BJ (cell line): ENCODE measurements around the gene KRT33B. TPM values are rescaled to one million over a fixed set of nuclear protein-coding genes. Genes with fewer than 3 reads are reported as not detected.

ENCODE experiments used
- CTCF ChIA-PET: fragments of 350-600 bp; formaldehyde crosslinking; extraction: SDS; loops from one replicate; lab custom pipeline; 2021; ENCODE audit warnings: antibody characterized with exemption, inconsistent platforms; lab: Yijun Ruan, JAX
- POLR2A ChIA-PET: fragments of 300-600 bp; sonication (Branson Sonifier 250); formaldehyde crosslinking; extraction: SDS; loops from one replicate; lab custom pipeline; 2021; ENCODE audit warnings: antibody characterized with exemption; lab: Charles Lee
- DNase-seq: peaks from one replicate; pipeline ENCODE4 v3.0.0-alpha.2; 2011; ENCODE audit warnings: low read depth
- H3K27me3 ChIP-seq: 2 replicates; pipeline ENCODE4 v1.6.0; 2011; ENCODE audit warnings: low read length; ENCODE audit not compliant: control insufficient read depth, insufficient read depth
- H3K36me3 ChIP-seq: 2 replicates; pipeline ENCODE4 v1.5.1; 2011; ENCODE audit warnings: low read length; ENCODE audit not compliant: control insufficient read depth, insufficient read depth
- H3K4me3 ChIP-seq: 2 replicates; pipeline ENCODE4 v1.5.1; 2011; ENCODE audit warnings: low read depth, mild to moderate bottlenecking, control low read depth, low read length
- CTCF ChIP-seq: IDR thresholded peaks from 2 replicates; pipeline ENCODE4 v1.5.1; 2011; ENCODE audit warnings: low read depth, mild to moderate bottlenecking, control low read depth, inconsistent platforms, low read length, moderate library complexity; ENCODE audit not compliant: insufficient read depth
- polyA plus RNA-seq: library from polyadenylated mRNA; depleted of rRNA; stranded (reverse); fragments of >200 nt; gene quantifications from 2 replicates; pipeline ENCODE4 v1.2.3, GENCODE V29; 2011

KRT33B gene
- polyA plus RNA-seq, 1 experiment: 1.8 TPM

DNA sequence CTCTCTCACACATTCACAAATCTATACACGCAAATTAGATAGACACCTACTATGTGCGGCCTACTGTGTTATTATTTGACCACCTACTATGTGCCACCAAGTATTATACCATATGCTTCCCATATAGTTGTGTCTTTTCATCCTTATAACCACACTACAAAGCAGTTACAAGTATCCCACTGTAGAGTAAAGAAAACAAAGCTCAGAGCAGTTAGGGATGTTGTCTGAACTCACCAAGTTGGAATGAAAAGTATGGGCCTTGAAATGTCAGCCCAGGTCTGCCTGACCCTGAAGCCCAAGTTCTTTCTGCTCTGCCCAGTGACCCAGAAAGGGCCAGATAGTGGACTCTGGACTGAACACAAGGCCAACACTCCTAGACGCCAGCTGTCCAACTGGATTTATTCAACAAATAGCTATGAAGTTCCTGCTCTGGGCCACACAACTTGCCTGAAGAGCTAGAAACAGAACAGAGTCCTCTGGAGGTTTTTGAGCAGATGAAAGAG, 46.3 kb upstream of the KRT33B start:
- POLR2A ChIA-PET: interaction anchor here (0.7 kb wide), 1 partner anchor 16 kb away, joined by 5 read pairs; no protein-coding TSS in a partner anchor
- CTCF ChIA-PET: interaction anchor here (0.8 to 3.9 kb wide), 6 partner anchors 10 to 507 kb away, joined by 3 to 28 read pairs (median 3); no protein-coding TSS in a partner anchor
- no peaks in the 10 kb centered on the region for H3K27me3 ChIP-seq
- no peak overlapping the region for H3K4me3 ChIP-seq
- H3K36me3 ChIP-seq: no peaks in the 10 kb centered on the region
- TF ChIP-seq CTCF: no peak
- peak; percentile 69 for DNase-seq

DNA sequence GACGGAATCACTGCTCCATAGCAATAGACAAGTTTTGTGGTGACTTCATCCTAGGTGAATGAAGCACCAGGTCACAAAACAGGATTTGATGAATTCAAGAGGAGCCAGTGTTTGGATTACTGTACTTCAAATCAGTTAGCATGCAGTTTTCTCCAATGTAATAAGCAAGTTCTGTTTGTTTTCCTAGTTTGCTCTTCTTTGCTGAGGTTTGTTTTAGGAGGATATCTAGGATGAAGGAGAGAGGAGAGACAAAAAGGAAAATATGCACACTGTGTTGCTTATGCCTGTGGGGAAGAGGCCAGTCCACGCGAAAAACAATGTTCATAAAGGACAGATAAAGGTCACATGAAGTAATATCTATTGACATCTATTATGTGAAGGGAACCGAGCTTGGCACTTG, 45.8 kb upstream of the KRT33B start:
- no peak for TF ChIP-seq CTCF
- POLR2A ChIA-PET: interaction anchor here (0.7 kb wide), 1 partner anchor 16 kb away, joined by 5 read pairs; no protein-coding TSS in a partner anchor
- H3K4me3 ChIP-seq: no peak overlapping the region
- H3K36me3 ChIP-seq: no peaks in the 10 kb centered on the region
- no peak for DNase-seq
- CTCF ChIA-PET: interaction anchor here (0.8 to 3.9 kb wide), 6 partner anchors 10 to 507 kb away, joined by 3 to 28 read pairs (median 3); no protein-coding TSS in a partner anchor
- H3K27me3 ChIP-seq: no peaks in the 10 kb centered on the region

- H3K27me3 ChIP-seq: no peaks in the 10 kb centered on the region
- H3K4me3 ChIP-seq: no peak overlapping the region
- POLR2A ChIA-PET: no interaction called here
- H3K36me3 ChIP-seq: no peaks in the 10 kb centered on the region
- DNase-seq: no peak
- no peak for TF ChIP-seq CTCF
- CTCF ChIA-PET: interaction anchor here (0.7 kb wide), 1 partner anchor 250 kb away, joined by 3 read pairs; no protein-coding TSS in a partner anchor
Measured at GRCh38 chr17:41413982-41414381, 44.4 kb upstream of the KRT33B start.

GRCh38 chr17:41413353-41413957, 43.8 kb upstream of the KRT33B start:
- no peak for DNase-seq
- ChIA-PET CTCF (interaction anchor here (0.7 kb wide), 1 partner anchor 251 kb away, joined by 3 read pairs; no protein-coding TSS in a partner anchor), POLR2A (no interaction called here)
- Histone ChIP-seq H3K4me3 (no peak overlapping the region), H3K27me3 (no peaks in the 10 kb centered on the region), H3K36me3 (no peaks in the 10 kb centered on the region)
- TF ChIP-seq CTCF: no peak

- Histone ChIP-seq H3K27me3 (no peaks in the 10 kb centered on the region), H3K4me3 (no peak overlapping the region), H3K36me3 (no peaks in the 10 kb centered on the region)
- CTCF ChIA-PET: interaction anchor here (1.5 kb wide), 1 partner anchor 138 kb away, joined by 4 read pairs; no protein-coding TSS in a partner anchor
- no peak for TF ChIP-seq CTCF
- POLR2A ChIA-PET: no interaction called here
- no peak for DNase-seq
Measured at GRCh38 chr17:41411072-41411840, 41.6 kb upstream of the KRT33B start.
